Body of pancreas (tissue), 4 donors: ENCODE measurements around the gene SLC13A4. TPM values are rescaled to one million over a fixed set of nuclear protein-coding genes. Genes with fewer than 3 reads are reported as not detected.
A peak's percentile ranks its signal among the peaks of the same experiment; 100 is the strongest.

Source experiments
- ATAC-seq: fragments of 150-250 bp; one replicate; pipeline ENCODE4 v1.9.1; 2016
- DNase-seq, 4 donors: peaks; one replicate each; pipeline ENCODE4 v3.0.0-alpha.2; 2019
- H3K27ac ChIP-seq, 4 donors: fragments of 200-600 bp; sonication (generic); 1 replicate in 3 of 4; 2 replicates in 1 of 4; pipeline versions ENCODE4 v1.5.1 to v1.6.1; 2016 to 2019; ENCODE audit warnings: mild to moderate bottlenecking in 1 of 4, mixed read lengths in 1 of 4, moderate library complexity in 1 of 4
- H3K27me3 ChIP-seq, 2 donors: fragments of 200-600 bp; sonication (generic); one replicate each; pipeline ENCODE4 v1.6.0; 2016; ENCODE audit warnings: mild to moderate bottlenecking in 1 of 2
- H3K36me3 ChIP-seq, 2 donors: fragments of 200-600 bp; sonication (generic); replicated peaks in 1 of 2; 2 replicates each; pipeline ENCODE4 v1.5.1; 2016; ENCODE audit warnings: low read depth in 2 of 2; ENCODE audit not compliant: insufficient read depth in 1 of 2
- H3K4me1 ChIP-seq: fragments of 200-600 bp; sonication (generic); one replicate; pipeline ENCODE4 v1.6.0; 2016
- H3K4me3 ChIP-seq, 2 donors: fragments of 200-600 bp; sonication (generic); 1 replicate in 1 of 2; 2 replicates in 1 of 2; pipeline ENCODE4 v1.5.1; 2016 to 2019
- H3K9me3 ChIP-seq, 3 donors: fragments of 200-600 bp; sonication (generic); 1 replicate in 2 of 3; 2 replicates in 1 of 3; pipeline ENCODE4 v1.5.1; 2016
- CTCF ChIP-seq, 7 experiments: fragments of 450-650 bp in 4 of 7; fragments of 200-600 bp in 3 of 7; sonication (generic) in 3 of 7; IDR thresholded peaks; one replicate each; pipeline ENCODE4 v1.5.1; 2016 to 2019; ENCODE audit warnings: antibody characterized with exemption in 7 of 7
- POLR2A ChIP-seq, 3 donors: fragments of 450-650 bp; IDR thresholded peaks; one replicate each; pipeline ENCODE4 v1.6.1; 2016; ENCODE audit warnings: antibody characterized with exemption in 3 of 3, mild to moderate bottlenecking in 2 of 3
- WGBS, 2 donors: methylation state at CpG; one replicate each; pipeline ENCODE4 v1.1.5; 2017; 5-methylcytosine and 5-hydroxymethylcytosine counted together
- intact Hi-C: fragments of 100-400 bp; cut with DNase I; formaldehyde crosslinking; loops from one replicate; pipeline ENCODE4 v1.15.1; 2023
- total RNA-seq, 2 donors: library from RNA; depleted of rRNA; stranded (reverse); fragments of >200 nt; gene quantifications; one replicate each; pipeline ENCODE4 v1.1.0, GENCODE V29; 2016

Gene SLC13A4
- total RNA-seq, 2 donors from 2014 or later: not detected

- 73 to 92% methylated on average over 12 of the region's 12 CpGs for WGBS, 2 donors
- no peak for TF ChIP-seq CTCF (IDR thresholded peaks at IDR 0.05)
- no peak for TF ChIP-seq POLR2A (IDR thresholded peaks at IDR 0.05)
Measured at GRCh38 chr7:135653340-135654080, 74.5 kb downstream of the SLC13A4 start.

GRCh38 chr7:135650831-135651573, 77.0 kb downstream of the SLC13A4 start:
- H3K4me3 ChIP-seq: no peak overlapping the region
- H3K27ac ChIP-seq: no peak overlapping the region
- TF ChIP-seq CTCF (IDR thresholded peaks at IDR 0.05) (no peak), POLR2A (IDR thresholded peaks at IDR 0.05) (no peak)
- peaks cover 0 to 3% of the 10 kb centered on the region in 2 donors for H3K36me3 ChIP-seq
- H3K27me3 ChIP-seq: no peaks in the 10 kb centered on the region
- ATAC-seq: no peak
- no peaks in the 10 kb centered on the region for H3K4me1 ChIP-seq
- H3K9me3 ChIP-seq: no peaks in the 10 kb centered on the region
- peak in 1 of 4 donors; percentile 25 for DNase-seq
- intact Hi-C loops: no loop called here
- 74 to 86% methylated on average over 13 to 15 of the region's 15 CpGs for WGBS, 2 donors

More at GRCh38 chr7:135653340-135654080, 74.5 kb downstream of the SLC13A4 start:
- Histone ChIP-seq H3K27ac (no peak overlapping the region), H3K4me1 (no peaks in the 10 kb centered on the region), H3K36me3 (no peaks in the 10 kb centered on the region), H3K4me3 (no peak overlapping the region), H3K27me3 (no peaks in the 10 kb centered on the region), H3K9me3 (no peaks in the 10 kb centered on the region)
- ATAC-seq (no peak), DNase-seq (no peak)
- intact Hi-C loops: no loop called here

- no peaks in the 10 kb centered on the region for H3K27me3 ChIP-seq
- DNase-seq (no peak), ATAC-seq (no peak)
- H3K4me1 ChIP-seq: no peaks in the 10 kb centered on the region
- no peak overlapping the region for H3K27ac ChIP-seq
- intact Hi-C loops: loop anchor here (10.0 kb wide), 1 partner anchor 373 kb away; no protein-coding TSS in a partner anchor
- 89 to 95% methylated on average over 7 of the region's 7 CpGs for WGBS, 2 donors
- H3K4me3 ChIP-seq: no peak overlapping the region
- no peaks in the 10 kb centered on the region for H3K9me3 ChIP-seq
- peaks cover 0 to 9% of the 10 kb centered on the region in 2 donors for H3K36me3 ChIP-seq
- TF ChIP-seq POLR2A (IDR thresholded peaks at IDR 0.05) (no peak), CTCF (IDR thresholded peaks at IDR 0.05) (no peak)
Measured at GRCh38 chr7:135648235-135648634, 79.8 kb downstream of the SLC13A4 start.

GRCh38 chr7:135647755-135648154, 80.2 kb downstream of the SLC13A4 start:
- DNase-seq: no peak
- ATAC-seq: no peak
- Histone ChIP-seq H3K27me3 (no peaks in the 10 kb centered on the region), H3K4me1 (no peaks in the 10 kb centered on the region), H3K4me3 (no peak overlapping the region), H3K36me3 (peaks cover 0 to 9% of the 10 kb centered on the region in 2 donors), H3K27ac (no peak overlapping the region), H3K9me3 (no peaks in the 10 kb centered on the region)
- intact Hi-C loops: loop anchor here (10.0 kb wide), 1 partner anchor 373 kb away; no protein-coding TSS in a partner anchor
- WGBS, 2 donors: 77 to 93% methylated on average over 1 of the region's 1 CpG
- no peak for TF ChIP-seq POLR2A (IDR thresholded peaks at IDR 0.05)
- no peak for TF ChIP-seq CTCF (IDR thresholded peaks at IDR 0.05)
